HCT116 (cell line): ENCODE results near the gene OSBPL8.

Experiments used
- CTCF ChIP-seq, 3 experiments: fragments of 200-600 bp in 1 of 3; sonication (generic) in 1 of 3; IDR thresholded peaks in 2 of 3; conservative IDR thresholded peaks in 1 of 3; 2 replicates each; pipeline ENCODE4 v1.5.1; 2012 to 2017; ENCODE audit warnings: low read depth in 2 of 3, low read length in 2 of 3, antibody characterized with exemption in 1 of 3, borderline replicate concordance in 1 of 3, control low read depth in 1 of 3, mild to moderate bottlenecking in 1 of 3, mixed read lengths in 1 of 3, mixed run types in 1 of 3, moderate library complexity in 1 of 3; ENCODE audit not compliant: insufficient read depth in 1 of 3
- TF ChIP-seq, protein P1 (sequence below): IDR thresholded peaks from 2 replicates; pipeline ENCODE4 v1.6.1; 2012; ENCODE audit warnings: low read depth

DNA sequence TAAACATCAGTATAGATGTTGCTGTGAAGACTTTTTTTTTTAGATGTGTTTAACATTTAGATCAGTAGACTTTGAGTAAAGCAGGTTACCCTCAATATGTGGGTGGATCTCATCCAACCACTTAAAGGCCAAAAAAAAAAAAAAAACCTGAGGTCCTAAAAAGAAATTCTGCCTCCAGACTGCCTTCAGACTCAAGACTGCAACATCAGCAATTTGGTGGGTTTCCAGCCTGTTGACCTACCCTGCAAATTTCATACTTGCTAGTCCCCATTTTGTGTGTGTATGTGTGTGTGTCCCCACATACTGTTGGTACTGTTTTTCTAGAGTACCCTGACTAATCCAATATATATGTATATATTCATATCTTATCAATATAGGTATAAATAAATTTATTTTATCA, 55.6 kb downstream of the OSBPL8 start:
- TF ChIP-seq, protein P1, sequence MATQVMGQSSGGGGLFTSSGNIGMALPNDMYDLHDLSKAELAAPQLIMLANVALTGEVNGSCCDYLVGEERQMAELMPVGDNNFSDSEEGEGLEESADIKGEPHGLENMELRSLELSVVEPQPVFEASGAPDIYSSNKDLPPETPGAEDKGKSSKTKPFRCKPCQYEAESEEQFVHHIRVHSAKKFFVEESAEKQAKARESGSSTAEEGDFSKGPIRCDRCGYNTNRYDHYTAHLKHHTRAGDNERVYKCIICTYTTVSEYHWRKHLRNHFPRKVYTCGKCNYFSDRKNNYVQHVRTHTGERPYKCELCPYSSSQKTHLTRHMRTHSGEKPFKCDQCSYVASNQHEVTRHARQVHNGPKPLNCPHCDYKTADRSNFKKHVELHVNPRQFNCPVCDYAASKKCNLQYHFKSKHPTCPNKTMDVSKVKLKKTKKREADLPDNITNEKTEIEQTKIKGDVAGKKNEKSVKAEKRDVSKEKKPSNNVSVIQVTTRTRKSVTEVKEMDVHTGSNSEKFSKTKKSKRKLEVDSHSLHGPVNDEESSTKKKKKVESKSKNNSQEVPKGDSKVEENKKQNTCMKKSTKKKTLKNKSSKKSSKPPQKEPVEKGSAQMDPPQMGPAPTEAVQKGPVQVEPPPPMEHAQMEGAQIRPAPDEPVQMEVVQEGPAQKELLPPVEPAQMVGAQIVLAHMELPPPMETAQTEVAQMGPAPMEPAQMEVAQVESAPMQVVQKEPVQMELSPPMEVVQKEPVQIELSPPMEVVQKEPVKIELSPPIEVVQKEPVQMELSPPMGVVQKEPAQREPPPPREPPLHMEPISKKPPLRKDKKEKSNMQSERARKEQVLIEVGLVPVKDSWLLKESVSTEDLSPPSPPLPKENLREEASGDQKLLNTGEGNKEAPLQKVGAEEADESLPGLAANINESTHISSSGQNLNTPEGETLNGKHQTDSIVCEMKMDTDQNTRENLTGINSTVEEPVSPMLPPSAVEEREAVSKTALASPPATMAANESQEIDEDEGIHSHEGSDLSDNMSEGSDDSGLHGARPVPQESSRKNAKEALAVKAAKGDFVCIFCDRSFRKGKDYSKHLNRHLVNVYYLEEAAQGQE: no peak
- no peak for TF ChIP-seq CTCF (IDR thresholded peaks at IDR 0.05 in 2 of 3, conservative IDR thresholded peaks at IDR 0.05 in 1 of 3; ENCODE audit: borderline replicate concordance in 1 of 3, insufficient read depth in 1 of 3, low read depth in 2 of 3, low read length in 2 of 3)
